SK-N-SH (cell line): ENCODE results near the gene PSMD2. TPM values are rescaled to one million over a fixed set of nuclear protein-coding genes. Genes with fewer than 3 reads are reported as not detected.

Source experiments
- CTCF ChIA-PET: fragments of 300-600, 350-600 bp; formaldehyde crosslinking; extraction: SDS; loops from one replicate; lab custom pipeline; 2021; lab: Yijun Ruan, JAX
- POLR2A ChIA-PET: fragments of 350-600 bp; sonication (Branson Sonifier 250); formaldehyde crosslinking; extraction: SDS; loops from one replicate; lab custom pipeline; 2020; ENCODE audit warnings: antibody characterized with exemption, inconsistent platforms; lab: Yijun Ruan, JAX
- DNase-seq: peaks from one replicate; pipeline ENCODE4 v3.0.0; 2012
- H2AFZ ChIP-seq: fragments of 200-600 bp; sonication (generic); 2 replicates; pipeline ENCODE4 v1.8.1; 2016; ENCODE audit warnings: antibody characterized with exemption, mild to moderate bottlenecking, low read depth
- H3F3A ChIP-seq: fragments of 200-600 bp; sonication (generic); replicated peaks from 2 replicates; pipeline ENCODE3; 2016; ENCODE audit warnings: antibody characterized with exemption, mild to moderate bottlenecking; ENCODE audit not compliant: insufficient read depth
- H3K27ac ChIP-seq, 2 experiments: fragments of 200-500 bp in 1 of 2; fragments of 200-600 bp in 1 of 2; sonication (Bioruptor generic) in 1 of 2; sonication (generic), shearing (Covaris generic) in 1 of 2; 2 replicates each; pipeline versions ENCODE4 v1.5.1 to v1.6.1; 2014 to 2016; ENCODE audit warnings: low read depth in 2 of 2, inconsistent platforms in 1 of 2, low read length in 1 of 2, mild to moderate bottlenecking in 1 of 2, mixed read lengths in 1 of 2
- H3K27me3 ChIP-seq: fragments of 200-600 bp; sonication (generic), shearing (Covaris generic); 2 replicates; pipeline ENCODE4 v1.6.1; 2016; ENCODE audit warnings: mixed run types; ENCODE audit not compliant: insufficient read depth
- H3K36me3 ChIP-seq, 2 experiments: fragments of 200-500 bp in 1 of 2; fragments of 200-600 bp in 1 of 2; sonication (Bioruptor generic) in 1 of 2; sonication (generic) in 1 of 2; replicated peaks in 1 of 2; 2 replicates each; pipeline versions ENCODE3 to v1.5.1; 2014 to 2016; ENCODE audit warnings: low read length in 1 of 2, mild to moderate bottlenecking in 1 of 2; ENCODE audit not compliant: insufficient read depth in 2 of 2, control insufficient read depth in 1 of 2
- H3K4me1 ChIP-seq, 2 experiments: fragments of 200-500 bp in 1 of 2; fragments of 200-600 bp in 1 of 2; sonication (Bioruptor generic) in 1 of 2; sonication (generic), shearing (Covaris generic) in 1 of 2; 2 replicates each; pipeline versions ENCODE4 v1.5.1 to v1.6.1; 2014 to 2016; ENCODE audit warnings: low read depth in 1 of 2, low read length in 1 of 2, mixed run types in 1 of 2; ENCODE audit not compliant: insufficient read depth in 2 of 2, control insufficient read depth in 1 of 2
- H3K4me2 ChIP-seq: fragments of 200-600 bp; sonication (generic), shearing (Covaris generic); 2 replicates; pipeline ENCODE4 v1.6.1; 2017; ENCODE audit warnings: mixed run types
- H3K4me3 ChIP-seq, 2 experiments: fragments of 200-500 bp in 1 of 2; fragments of 200-600 bp in 1 of 2; sonication (Bioruptor generic) in 1 of 2; sonication (generic), shearing (Covaris generic) in 1 of 2; 2 replicates each; pipeline versions ENCODE4 v1.5.1 to v1.8.1; 2014 to 2016; ENCODE audit warnings: low read depth in 2 of 2, inconsistent platforms in 1 of 2, low read length in 1 of 2, mild to moderate bottlenecking in 1 of 2, mixed read lengths in 1 of 2, moderate library complexity in 1 of 2
- H3K79me2 ChIP-seq: fragments of 200-600 bp; sonication (generic); 2 replicates; pipeline ENCODE4 v1.8.1; 2017; ENCODE audit warnings: mild to moderate bottlenecking; ENCODE audit not compliant: insufficient read depth
- H3K9ac ChIP-seq: fragments of 200-600 bp; sonication (generic); 2 replicates; pipeline ENCODE4 v1.6.1; 2017; ENCODE audit warnings: mixed run types
- H3K9me2 ChIP-seq: fragments of 200-600 bp; sonication (generic); 2 replicates; pipeline ENCODE4 v1.6.1; 2017; ENCODE audit warnings: mixed run types
- H3K9me3 ChIP-seq: fragments of 200-600 bp; sonication (generic); 2 replicates; pipeline ENCODE4 v1.6.1; 2017; ENCODE audit warnings: mixed run types, mild to moderate bottlenecking, moderate library complexity
- H4K20me1 ChIP-seq: fragments of 200-600 bp; sonication (generic); 2 replicates; pipeline ENCODE4 v1.6.1; 2017; ENCODE audit warnings: mild to moderate bottlenecking, mixed run types; ENCODE audit not compliant: insufficient read depth
- CTCF ChIP-seq: fragments of 200-600 bp; sonication (generic); IDR thresholded peaks from 2 replicates; pipeline ENCODE4 v1.6.1; 2017; ENCODE audit warnings: antibody characterized with exemption, mild to moderate bottlenecking, moderate library complexity
- ELF1 ChIP-seq: IDR thresholded peaks from 2 replicates; pipeline ENCODE4 v1.4.0; 2012
- EP300 ChIP-seq, 2 experiments: IDR thresholded peaks; 2 replicates each; pipeline versions ENCODE4 v1.4.0 to v1.6.1; 2012; ENCODE audit warnings: borderline replicate concordance in 1 of 2, low read depth in 1 of 2, low read length in 1 of 2
- EZH2phosphoT487 ChIP-seq: fragments of 200-600 bp; sonication (generic); IDR thresholded peaks from 2 replicates; pipeline ENCODE4 v1.6.1; 2017; ENCODE audit warnings: low read depth, mixed run types, mild to moderate bottlenecking, antibody characterized with exemption, moderate library complexity, borderline replicate concordance
- GATA2 ChIP-seq: sonication (generic); formaldehyde crosslinking; IDR thresholded peaks from 2 replicates; pipeline ENCODE4 v1.5.0; 2020; ENCODE audit warnings: mild to moderate bottlenecking, missing genetic modification reagents
- JUND ChIP-seq: IDR thresholded peaks from 2 replicates; pipeline ENCODE4 v1.4.0; 2012
- MXI1 ChIP-seq: IDR thresholded peaks from 2 replicates; pipeline ENCODE4 v1.6.1; 2012; ENCODE audit warnings: mild to moderate bottlenecking, low read depth, low read length, improper control_type of control experiment
- RCOR1 ChIP-seq: fragments of 150-350 bp; IDR thresholded peaks from 2 replicates; pipeline ENCODE4 v1.6.1; 2017; ENCODE audit warnings: antibody characterized with exemption, low read length
- TAF1 ChIP-seq: IDR thresholded peaks from 2 replicates; pipeline ENCODE4 v1.6.1; 2012; ENCODE audit warnings: low read depth, mild to moderate bottlenecking, low read length, moderate library complexity, borderline replicate concordance
- TEAD4 ChIP-seq: IDR thresholded peaks from 2 replicates; pipeline ENCODE4 v1.4.0; 2012; ENCODE audit warnings: mild to moderate bottlenecking, borderline replicate concordance; ENCODE audit not compliant: insufficient read depth
- WGBS: methylation state at CpG from one replicate; pipeline ENCODE4 v1.1.6; 2017; ENCODE audit warnings: low lambda C conversion rate; 5-methylcytosine and 5-hydroxymethylcytosine counted together
- polyA plus RNA-seq, 3 experiments: library from polyadenylated mRNA; depleted of rRNA; stranded (reverse); fragments of >200 nt; gene quantifications; 2 replicates each; pipeline ENCODE4 v1.2.3, GENCODE V29; 2012
- TF ChIP-seq, protein P1 (sequence below): IDR thresholded peaks from 2 replicates; pipeline ENCODE4 v1.6.1; 2012; ENCODE audit warnings: mild to moderate bottlenecking, low read depth, low read length, moderate library complexity
- TF ChIP-seq, protein P2 (sequence below): fragments of 150-350 bp; IDR thresholded peaks from 2 replicates; pipeline ENCODE4 v1.6.1; 2016; ENCODE audit warnings: mild to moderate bottlenecking, low read depth, low read length
- TF ChIP-seq, protein P3 (sequence below): IDR thresholded peaks from 2 replicates; pipeline ENCODE4 v1.4.0; 2012; ENCODE audit warnings: low read depth, borderline replicate concordance
- TF ChIP-seq, protein P4 (sequence below): IDR thresholded peaks from 2 replicates; pipeline ENCODE4 v1.4.0; 2012; ENCODE audit warnings: low read depth

Gene PSMD2
- polyA plus RNA-seq, 1 of the 3 experiments (the other 2 are of a cell fraction), result 328 TPM

- no peak within 1 kb of the TSS for H2AFZ ChIP-seq
- H3K4me3 ChIP-seq, result peak within 1 kb of the TSS; percentile 72 to 74
- DNase-seq, result no peak
- no peaks in the 10 kb centered on the region for H3K9me3 ChIP-seq
- H4K20me1 ChIP-seq, result peaks cover 19% of the 10 kb centered on the region
- peak within 1 kb of the TSS; percentile 85 for H3K4me2 ChIP-seq
- H3K9me2 ChIP-seq, result no peaks in the 10 kb centered on the region
- 58% methylated on average over 6 of the region's 6 CpGs for WGBS
- H3K27me3 ChIP-seq, result no peaks in the 10 kb centered on the region
- ChIA-PET CTCF (interaction anchor here (0.7 to 5.2 kb wide), 5 partner anchors 8 to 53 kb away, joined by 3 to 63 read pairs (median 4); no protein-coding TSS in a partner anchor), POLR2A (interaction anchor here (0.7 to 3.1 kb wide), 7 partner anchors 8 to 31 kb away, joined by 3 to 19 read pairs (median 4); partner anchors contain the start of genes CLCN2 and POLR2H)
- peaks cover 36% of the 10 kb centered on the region for H3F3A ChIP-seq
- H3K4me1 ChIP-seq, result peaks cover 37 to 45% of the 10 kb centered on the region in 2 experiments; a peak in 3 of 4 replicates
- H3K9ac ChIP-seq, result peak within 1 kb of the TSS; percentile 83
- peak within 1 kb of the TSS; percentile 90 to 92 for H3K27ac ChIP-seq
- peaks cover 19 to 35% of the 10 kb centered on the region in 2 experiments for H3K36me3 ChIP-seq
- TF ChIP-seq MXI1, result no peak
- no peak for TF ChIP-seq EP300 (IDR thresholded peaks at IDR 0.05; ENCODE audit: borderline replicate concordance in 1 of 2, low read depth in 1 of 2, low read length in 1 of 2)
- no peak for TF ChIP-seq RCOR1
- TF ChIP-seq ELF1, result no peak
- no peak for TF ChIP-seq CTCF
- TF ChIP-seq TAF1, result no peak
- TF ChIP-seq JUND, result no peak
- TF ChIP-seq, protein P1, sequence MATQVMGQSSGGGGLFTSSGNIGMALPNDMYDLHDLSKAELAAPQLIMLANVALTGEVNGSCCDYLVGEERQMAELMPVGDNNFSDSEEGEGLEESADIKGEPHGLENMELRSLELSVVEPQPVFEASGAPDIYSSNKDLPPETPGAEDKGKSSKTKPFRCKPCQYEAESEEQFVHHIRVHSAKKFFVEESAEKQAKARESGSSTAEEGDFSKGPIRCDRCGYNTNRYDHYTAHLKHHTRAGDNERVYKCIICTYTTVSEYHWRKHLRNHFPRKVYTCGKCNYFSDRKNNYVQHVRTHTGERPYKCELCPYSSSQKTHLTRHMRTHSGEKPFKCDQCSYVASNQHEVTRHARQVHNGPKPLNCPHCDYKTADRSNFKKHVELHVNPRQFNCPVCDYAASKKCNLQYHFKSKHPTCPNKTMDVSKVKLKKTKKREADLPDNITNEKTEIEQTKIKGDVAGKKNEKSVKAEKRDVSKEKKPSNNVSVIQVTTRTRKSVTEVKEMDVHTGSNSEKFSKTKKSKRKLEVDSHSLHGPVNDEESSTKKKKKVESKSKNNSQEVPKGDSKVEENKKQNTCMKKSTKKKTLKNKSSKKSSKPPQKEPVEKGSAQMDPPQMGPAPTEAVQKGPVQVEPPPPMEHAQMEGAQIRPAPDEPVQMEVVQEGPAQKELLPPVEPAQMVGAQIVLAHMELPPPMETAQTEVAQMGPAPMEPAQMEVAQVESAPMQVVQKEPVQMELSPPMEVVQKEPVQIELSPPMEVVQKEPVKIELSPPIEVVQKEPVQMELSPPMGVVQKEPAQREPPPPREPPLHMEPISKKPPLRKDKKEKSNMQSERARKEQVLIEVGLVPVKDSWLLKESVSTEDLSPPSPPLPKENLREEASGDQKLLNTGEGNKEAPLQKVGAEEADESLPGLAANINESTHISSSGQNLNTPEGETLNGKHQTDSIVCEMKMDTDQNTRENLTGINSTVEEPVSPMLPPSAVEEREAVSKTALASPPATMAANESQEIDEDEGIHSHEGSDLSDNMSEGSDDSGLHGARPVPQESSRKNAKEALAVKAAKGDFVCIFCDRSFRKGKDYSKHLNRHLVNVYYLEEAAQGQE, result no peak
- TF ChIP-seq, protein P2, sequence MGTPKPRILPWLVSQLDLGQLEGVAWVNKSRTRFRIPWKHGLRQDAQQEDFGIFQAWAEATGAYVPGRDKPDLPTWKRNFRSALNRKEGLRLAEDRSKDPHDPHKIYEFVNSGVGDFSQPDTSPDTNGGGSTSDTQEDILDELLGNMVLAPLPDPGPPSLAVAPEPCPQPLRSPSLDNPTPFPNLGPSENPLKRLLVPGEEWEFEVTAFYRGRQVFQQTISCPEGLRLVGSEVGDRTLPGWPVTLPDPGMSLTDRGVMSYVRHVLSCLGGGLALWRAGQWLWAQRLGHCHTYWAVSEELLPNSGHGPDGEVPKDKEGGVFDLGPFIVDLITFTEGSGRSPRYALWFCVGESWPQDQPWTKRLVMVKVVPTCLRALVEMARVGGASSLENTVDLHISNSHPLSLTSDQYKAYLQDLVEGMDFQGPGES, result no peak
- no peak for TF ChIP-seq EZH2phosphoT487
- TF ChIP-seq, protein P3, sequence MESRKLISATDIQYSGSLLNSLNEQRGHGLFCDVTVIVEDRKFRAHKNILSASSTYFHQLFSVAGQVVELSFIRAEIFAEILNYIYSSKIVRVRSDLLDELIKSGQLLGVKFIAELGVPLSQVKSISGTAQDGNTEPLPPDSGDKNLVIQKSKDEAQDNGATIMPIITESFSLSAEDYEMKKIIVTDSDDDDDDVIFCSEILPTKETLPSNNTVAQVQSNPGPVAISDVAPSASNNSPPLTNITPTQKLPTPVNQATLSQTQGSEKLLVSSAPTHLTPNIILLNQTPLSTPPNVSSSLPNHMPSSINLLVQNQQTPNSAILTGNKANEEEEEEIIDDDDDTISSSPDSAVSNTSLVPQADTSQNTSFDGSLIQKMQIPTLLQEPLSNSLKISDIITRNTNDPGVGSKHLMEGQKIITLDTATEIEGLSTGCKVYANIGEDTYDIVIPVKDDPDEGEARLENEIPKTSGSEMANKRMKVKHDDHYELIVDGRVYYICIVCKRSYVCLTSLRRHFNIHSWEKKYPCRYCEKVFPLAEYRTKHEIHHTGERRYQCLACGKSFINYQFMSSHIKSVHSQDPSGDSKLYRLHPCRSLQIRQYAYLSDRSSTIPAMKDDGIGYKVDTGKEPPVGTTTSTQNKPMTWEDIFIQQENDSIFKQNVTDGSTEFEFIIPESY, result no peak
- TF ChIP-seq, protein P4, sequence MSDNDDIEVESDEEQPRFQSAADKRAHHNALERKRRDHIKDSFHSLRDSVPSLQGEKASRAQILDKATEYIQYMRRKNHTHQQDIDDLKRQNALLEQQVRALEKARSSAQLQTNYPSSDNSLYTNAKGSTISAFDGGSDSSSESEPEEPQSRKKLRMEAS, result no peak
- no peak for TF ChIP-seq GATA2 (CRISPR knock-in tag)
- no peak for TF ChIP-seq TEAD4
- peaks cover 74% of the 10 kb centered on the region for H3K79me2 ChIP-seq
These were observed 38.3 kb downstream of the PSMD2 start, which contains the start of gene FAM131A for GRCh38 chr3:184337399-184337714. TSS of gene FAM131A (plus strand) at chr3:184337600. CDS start at chr3:184337631, 31 bp downstream.
